Mesenchymal stem cell (in vitro differentiated cells and primary cell): ENCODE measurements around the gene INTS3.
A peak's percentile ranks its signal among the peaks of the same experiment; 100 is the strongest.

ENCODE experiments used
- DNase-seq: peaks from one replicate; pipeline ENCODE4 v3.0.0-alpha.2; 2013
- H2AFZ ChIP-seq: one replicate; pipeline ENCODE4 v1.6.1; 2013; ENCODE audit warnings: low read depth, mild to moderate bottlenecking, control low read depth, inconsistent platforms, low read length, moderate library complexity
- H2AK5ac ChIP-seq: 2 replicates; pipeline ENCODE4 v1.6.1; 2013; ENCODE audit warnings: low read length, moderate library complexity, mild to moderate bottlenecking, inconsistent platforms; ENCODE audit not compliant: severe bottlenecking
- H2BK120ac ChIP-seq: one replicate; pipeline ENCODE4 v1.6.1; 2013; ENCODE audit warnings: low read depth, mild to moderate bottlenecking, inconsistent platforms, low read length, moderate library complexity
- H2BK12ac ChIP-seq, 2 experiments: one replicate each; pipeline ENCODE4 v1.6.1; 2013; ENCODE audit warnings: inconsistent platforms in 2 of 2, low read length in 2 of 2, mild to moderate bottlenecking in 2 of 2, moderate library complexity in 2 of 2, control low read depth in 1 of 2
- H2BK15ac ChIP-seq: one replicate; pipeline ENCODE4 v1.6.1; 2013; ENCODE audit warnings: mild to moderate bottlenecking, low read depth, inconsistent platforms; ENCODE audit not compliant: poor library complexity, severe bottlenecking
- H2BK5ac ChIP-seq: 2 replicates; pipeline ENCODE4 v1.6.1; 2013; ENCODE audit warnings: low read depth, mild to moderate bottlenecking, low read length, control low read depth, inconsistent platforms; ENCODE audit not compliant: poor library complexity, severe bottlenecking
- H3K14ac ChIP-seq, 2 experiments: one replicate each; pipeline ENCODE4 v1.6.1; 2013; ENCODE audit warnings: inconsistent platforms in 2 of 2, low read length in 2 of 2, control low read depth in 1 of 2, mild to moderate bottlenecking in 1 of 2, moderate library complexity in 1 of 2
- H3K18ac ChIP-seq, 2 experiments: one replicate each; pipeline ENCODE4 v1.6.1; 2013; ENCODE audit warnings: inconsistent platforms in 2 of 2, low read length in 2 of 2, control low read depth in 1 of 2, low read depth in 1 of 2, mild to moderate bottlenecking in 1 of 2
- H3K23ac ChIP-seq, 2 experiments: one replicate each; pipeline ENCODE4 v1.6.1; 2013; ENCODE audit warnings: inconsistent platforms in 2 of 2, low read length in 2 of 2, mild to moderate bottlenecking in 2 of 2, moderate library complexity in 2 of 2, control low read depth in 1 of 2
- H3K27ac ChIP-seq: 2 replicates; pipeline ENCODE4 v1.5.1; 2013; ENCODE audit warnings: mild to moderate bottlenecking, moderate library complexity, low read length, control low read depth, inconsistent platforms; ENCODE audit not compliant: poor library complexity, severe bottlenecking
- H3K27me3 ChIP-seq, 2 experiments: 2 replicates each; pipeline versions ENCODE4 v1.6.1 to v1.7.0; 2013; ENCODE audit warnings: low read length in 2 of 2, mild to moderate bottlenecking in 2 of 2, moderate library complexity in 2 of 2, control low read depth in 1 of 2, inconsistent platforms in 1 of 2; ENCODE audit not compliant: control insufficient read depth in 1 of 2, insufficient read depth in 1 of 2
- H3K36me3 ChIP-seq, 2 experiments: 2 replicates each; pipeline versions ENCODE4 v1.6.1 to v1.7.0; 2013; ENCODE audit warnings: low read length in 2 of 2, control low read depth in 1 of 2, inconsistent platforms in 1 of 2, low read depth in 1 of 2, mild to moderate bottlenecking in 1 of 2; ENCODE audit not compliant: insufficient read depth in 2 of 2, control insufficient read depth in 1 of 2
- H3K4ac ChIP-seq, 2 experiments: one replicate each; pipeline ENCODE4 v1.6.1; 2013; ENCODE audit warnings: inconsistent platforms in 2 of 2, low read length in 2 of 2, mild to moderate bottlenecking in 2 of 2, moderate library complexity in 2 of 2, control low read depth in 1 of 2, low read depth in 1 of 2
- H3K4me1 ChIP-seq: 2 replicates; pipeline ENCODE4 v1.6.1; 2013; ENCODE audit warnings: low read depth, low read length, control low read depth; ENCODE audit not compliant: control insufficient read depth, insufficient read depth
- H3K4me2 ChIP-seq: 2 replicates; pipeline ENCODE4 v1.6.1; 2013; ENCODE audit warnings: low read length, mild to moderate bottlenecking, inconsistent platforms; ENCODE audit not compliant: poor library complexity, severe bottlenecking
- H3K4me3 ChIP-seq, 2 experiments: 2 replicates each; pipeline versions ENCODE4 v1.5.1 to v1.7.0; 2013; ENCODE audit warnings: low read length in 2 of 2, mild to moderate bottlenecking in 2 of 2, control low read depth in 1 of 2, low read depth in 1 of 2; ENCODE audit not compliant: insufficient read depth in 1 of 2
- H3K79me1 ChIP-seq: replicated peaks from 2 replicates; pipeline ENCODE4 v1.6.1; 2013; ENCODE audit warnings: mild to moderate bottlenecking, control low read depth, low read length, inconsistent platforms; ENCODE audit not compliant: poor library complexity, severe bottlenecking
- H3K9ac ChIP-seq: 2 replicates; pipeline ENCODE4 v1.7.0; 2013; ENCODE audit warnings: mild to moderate bottlenecking, low read length, moderate library complexity
- H3K9me3 ChIP-seq: 2 replicates; pipeline ENCODE4 v1.7.0; 2013; ENCODE audit warnings: mild to moderate bottlenecking, low read length; ENCODE audit not compliant: control insufficient read depth
- H4K8ac ChIP-seq: one replicate; pipeline ENCODE4 v1.6.1; 2013; ENCODE audit warnings: inconsistent platforms, mild to moderate bottlenecking, low read length, moderate library complexity
- H4K91ac ChIP-seq: one replicate; pipeline ENCODE4 v1.6.1; 2013; ENCODE audit warnings: mild to moderate bottlenecking, low read length, inconsistent platforms
- WGBS: methylation state at CpG from one replicate; pipeline ENCODE4 v1.1.7; 2013; ENCODE audit warnings: mixed read lengths; 5-methylcytosine and 5-hydroxymethylcytosine counted together

INTS3 gene

DNA sequence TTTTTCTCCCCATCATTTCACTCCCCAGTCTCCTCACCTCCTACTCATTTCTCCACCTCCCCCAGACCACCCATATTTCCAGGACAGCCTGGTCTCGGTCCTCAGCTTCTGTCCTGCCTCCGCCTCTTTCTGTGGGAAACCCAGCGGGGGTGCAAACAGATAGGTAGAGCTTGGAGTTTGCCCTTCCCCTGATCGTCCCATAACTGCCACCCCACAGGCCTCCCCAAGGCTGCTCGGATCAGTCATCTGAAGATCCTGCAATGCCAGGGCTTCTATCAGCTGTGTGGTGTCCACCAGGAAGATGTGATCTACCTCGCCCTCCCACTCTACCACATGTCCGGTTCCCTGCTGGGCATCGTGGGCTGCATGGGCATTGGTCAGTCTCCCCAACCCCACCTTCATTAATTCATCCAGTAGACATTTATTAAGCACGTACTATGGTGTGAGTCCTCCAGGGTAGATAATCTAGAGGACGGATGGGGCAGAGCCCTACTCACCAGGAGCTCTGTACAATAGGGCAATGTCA is 49.1 kb downstream of the INTS3 start:
- no peak overlapping the region for H4K91ac ChIP-seq
- WGBS = 91% methylated on average over 10 of the region's 10 CpGs

DNA sequence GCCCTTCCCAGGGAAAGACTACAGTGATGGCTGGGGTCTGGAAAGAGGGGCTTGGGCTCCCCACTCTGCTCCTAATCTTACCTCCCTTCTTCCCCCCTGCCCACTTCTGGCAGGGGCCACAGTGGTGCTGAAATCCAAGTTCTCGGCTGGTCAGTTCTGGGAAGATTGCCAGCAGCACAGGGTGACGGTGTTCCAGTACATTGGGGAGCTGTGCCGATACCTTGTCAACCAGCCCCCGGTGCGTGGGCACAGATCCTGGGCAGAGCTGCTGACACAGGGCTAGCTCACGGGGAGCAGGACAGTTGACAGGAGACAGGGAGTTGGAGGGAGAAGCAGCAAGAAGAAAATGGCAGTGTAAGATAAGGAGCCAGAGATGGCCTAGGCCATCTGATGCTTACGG is 49.8 kb downstream of the INTS3 start:
- H4K91ac ChIP-seq = no peak overlapping the region
- H2AK5ac ChIP-seq = no peak overlapping the region
- H3K4me1 ChIP-seq = peaks cover 20% of the 10 kb centered on the region
- H2BK12ac ChIP-seq = no peak overlapping the region
- no peak overlapping the region for H3K23ac ChIP-seq
- H2AFZ ChIP-seq = no peak overlapping the region
- H2BK15ac ChIP-seq = no peak overlapping the region
- no peak for DNase-seq
- H3K9me3 ChIP-seq = no peaks in the 10 kb centered on the region
- H3K9ac ChIP-seq = no peak overlapping the region
- no peak overlapping the region for H2BK5ac ChIP-seq
- no peak overlapping the region for H3K14ac ChIP-seq
- H4K8ac ChIP-seq = no peak overlapping the region
- peaks cover 8% of the 10 kb centered on the region for H3K79me1 ChIP-seq
- H3K4me2 ChIP-seq = no peak overlapping the region
- no peak overlapping the region for H3K27ac ChIP-seq
- no peak overlapping the region for H3K4me3 ChIP-seq
- H2BK120ac ChIP-seq = no peak overlapping the region
- H3K18ac ChIP-seq = no peak overlapping the region
- H3K4ac ChIP-seq = no peak overlapping the region
- H3K36me3 ChIP-seq = peaks cover 16 to 27% of the 10 kb centered on the region in 2 experiments
- H3K27me3 ChIP-seq = no peaks in the 10 kb centered on the region
- 95% methylated on average over 7 of the region's 7 CpGs for WGBS

More for the DNA sequence above, 49.1 kb downstream of the INTS3 start:
- Histone ChIP-seq H2BK12ac (no peak overlapping the region), H2AFZ (no peak overlapping the region), H3K4ac (no peak overlapping the region), H3K14ac (no peak overlapping the region), H3K4me2 (no peak overlapping the region), H3K4me1 (peaks cover 20% of the 10 kb centered on the region), H2AK5ac (no peak overlapping the region), H4K8ac (peak overlapping the region; percentile 76), H3K9ac (peak overlapping the region; percentile 86), H3K79me1 (peaks cover 8% of the 10 kb centered on the region), H3K23ac (no peak overlapping the region), H3K4me3 (peak overlapping the region in 1 of 2 experiments; percentile 91), H3K36me3 (peaks cover 24 to 34% of the 10 kb centered on the region in 2 experiments), H2BK120ac (no peak overlapping the region), H2BK15ac (no peak overlapping the region), H3K9me3 (no peaks in the 10 kb centered on the region), H3K27ac (no peak overlapping the region), H2BK5ac (no peak overlapping the region), H3K27me3 (no peaks in the 10 kb centered on the region), H3K18ac (no peak overlapping the region)
- no peak for DNase-seq

DNA sequence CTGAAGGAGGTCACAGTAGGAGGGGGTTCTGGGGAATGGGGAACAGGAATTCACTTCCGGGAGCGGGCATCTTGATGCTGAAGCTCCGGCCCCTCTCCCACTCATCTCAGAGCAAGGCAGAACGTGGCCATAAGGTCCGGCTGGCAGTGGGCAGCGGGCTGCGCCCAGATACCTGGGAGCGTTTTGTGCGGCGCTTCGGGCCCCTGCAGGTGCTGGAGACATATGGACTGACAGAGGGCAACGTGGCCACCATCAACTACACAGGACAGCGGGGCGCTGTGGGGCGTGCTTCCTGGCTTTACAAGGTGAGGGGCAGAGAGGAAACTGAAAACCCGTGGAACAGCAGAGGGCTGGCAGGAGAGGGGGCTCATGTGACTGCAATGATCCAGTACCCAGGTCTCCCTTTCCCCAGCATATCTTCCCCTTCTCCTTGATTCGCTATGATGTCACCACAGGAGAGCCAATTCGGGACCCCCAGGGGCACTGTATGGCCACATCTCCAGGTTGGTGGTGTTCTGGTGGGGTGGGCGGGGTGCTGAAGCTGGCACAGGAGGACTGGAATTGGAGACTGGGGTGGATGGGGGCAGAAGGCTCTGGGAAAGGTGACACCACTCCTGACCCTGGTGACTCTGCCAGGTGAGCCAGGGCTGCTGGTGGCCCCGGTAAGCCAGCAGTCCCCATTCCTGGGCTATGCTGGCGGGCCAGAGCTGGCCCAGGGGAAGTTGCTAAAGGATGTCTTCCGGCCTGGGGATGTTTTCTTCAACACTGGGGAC is 50.4 kb downstream of the INTS3 start:
- Histone ChIP-seq H4K8ac (no peak overlapping the region), H3K79me1 (peaks cover 8% of the 10 kb centered on the region), H3K9me3 (no peaks in the 10 kb centered on the region), H3K23ac (no peak overlapping the region), H3K4me3 (no peak overlapping the region), H3K4me2 (no peak overlapping the region), H2AFZ (no peak overlapping the region), H3K27me3 (no peaks in the 10 kb centered on the region), H2BK120ac (no peak overlapping the region), H2BK5ac (no peak overlapping the region), H3K36me3 (peaks cover 11 to 21% of the 10 kb centered on the region in 2 experiments), H3K4me1 (peaks cover 23% of the 10 kb centered on the region), H2BK12ac (no peak overlapping the region), H2BK15ac (no peak overlapping the region), H2AK5ac (no peak overlapping the region), H3K9ac (no peak overlapping the region), H3K27ac (no peak overlapping the region), H3K18ac (no peak overlapping the region), H3K4ac (no peak overlapping the region), H3K14ac (no peak overlapping the region), H4K91ac (no peak overlapping the region)
- 94% methylated on average over 22 of the region's 22 CpGs for WGBS
- no peak for DNase-seq

DNA sequence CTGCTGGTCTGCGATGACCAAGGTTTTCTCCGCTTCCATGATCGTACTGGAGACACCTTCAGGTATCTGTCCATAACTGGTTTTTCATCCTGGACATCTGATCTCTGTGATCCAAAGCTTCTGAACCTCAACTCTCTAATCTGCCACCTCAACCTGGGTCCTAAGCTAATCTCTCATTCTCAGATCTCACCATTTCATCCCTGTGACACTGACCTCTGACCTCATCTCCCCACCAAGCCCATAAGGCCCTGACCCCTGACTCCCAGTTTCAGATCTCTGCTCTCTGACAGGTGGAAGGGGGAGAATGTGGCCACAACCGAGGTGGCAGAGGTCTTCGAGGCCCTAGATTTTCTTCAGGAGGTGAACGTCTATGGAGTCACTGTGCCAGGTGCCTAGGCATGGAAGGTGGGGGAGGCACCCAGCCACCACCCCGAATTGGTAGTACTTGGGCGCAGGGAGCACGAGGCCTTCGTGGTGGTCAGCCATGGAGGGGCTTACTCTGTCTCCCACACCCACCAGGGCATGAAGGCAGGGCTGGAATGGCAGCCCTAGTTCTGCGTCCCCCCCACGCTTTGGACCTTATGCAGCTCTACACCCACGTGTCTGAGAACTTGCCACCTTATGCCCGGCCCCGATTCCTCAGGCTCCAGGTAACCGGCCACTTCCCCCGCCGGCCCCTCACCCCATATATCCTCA is 51.1 kb downstream of the INTS3 start:
- 92% methylated on average over 17 of the region's 18 CpGs for WGBS
- Histone ChIP-seq H3K4me1 (peaks cover 23% of the 10 kb centered on the region), H2BK15ac (no peak overlapping the region), H2BK12ac (no peak overlapping the region), H3K27ac (no peak overlapping the region), H3K4ac (no peak overlapping the region), H2AFZ (no peak overlapping the region), H3K9ac (no peak overlapping the region), H3K36me3 (peaks cover 6 to 16% of the 10 kb centered on the region in 2 experiments), H3K27me3 (no peaks in the 10 kb centered on the region), H4K8ac (no peak overlapping the region), H2BK120ac (no peak overlapping the region), H3K4me3 (no peak overlapping the region), H3K18ac (no peak overlapping the region), H2AK5ac (no peak overlapping the region), H3K14ac (no peak overlapping the region), H3K9me3 (no peaks in the 10 kb centered on the region), H4K91ac (no peak overlapping the region), H3K79me1 (peaks cover 8% of the 10 kb centered on the region), H2BK5ac (no peak overlapping the region), H3K23ac (no peak overlapping the region), H3K4me2 (no peak overlapping the region)
- no peak for DNase-seq
